Peyer's patch (tissue), 4 donors: ENCODE measurements around the gene SMYD2. TPM values are rescaled to one million over a fixed set of nuclear protein-coding genes. Genes with fewer than 3 reads are reported as not detected.
A peak's percentile ranks its signal among the peaks of the same experiment; 100 is the strongest.

Source experiments
- DNase-seq, 3 donors: peaks; one replicate each; pipeline ENCODE4 v3.0.0-alpha.2; 2017 to 2019
- H3K27ac ChIP-seq, 4 donors: fragments of 200-600 bp; sonication (generic); one replicate each; pipeline ENCODE4 v1.5.1; 2016 to 2019
- H3K27me3 ChIP-seq, 2 donors: fragments of 200-600 bp; sonication (generic); one replicate each; pipeline ENCODE4 v1.5.1; 2019
- H3K36me3 ChIP-seq, 3 donors: fragments of 200-600 bp; sonication (generic); one replicate each; pipeline ENCODE4 v1.5.1; 2016 to 2019
- H3K4me1 ChIP-seq, 4 donors: fragments of 200-600 bp; sonication (generic); one replicate each; pipeline ENCODE4 v1.5.1; 2016 to 2019
- H3K4me3 ChIP-seq, 4 donors: fragments of 200-600 bp; sonication (generic); 1 replicate in 3 of 4; 2 replicates in 1 of 4; pipeline ENCODE4 v1.5.1; 2016 to 2019; ENCODE audit warnings: mild to moderate bottlenecking in 1 of 4
- H3K9me3 ChIP-seq, 4 donors: fragments of 200-600 bp; sonication (generic); one replicate each; pipeline ENCODE4 v1.5.1; 2016 to 2019; ENCODE audit warnings: mild to moderate bottlenecking in 1 of 4
- CTCF ChIP-seq, 6 experiments: fragments of 450-650 bp in 4 of 6; fragments of 200-600 bp in 2 of 6; sonication (generic) in 1 of 6; IDR thresholded peaks; one replicate each; pipeline ENCODE4 v1.5.1; 2017 to 2019; ENCODE audit warnings: antibody characterized with exemption in 6 of 6, mild to moderate bottlenecking in 3 of 6, moderate library complexity in 1 of 6
- POLR2A ChIP-seq, 2 donors: fragments of 450-650 bp; IDR thresholded peaks; one replicate each; pipeline ENCODE4 v1.5.1; 2017; ENCODE audit warnings: antibody characterized with exemption in 2 of 2, mild to moderate bottlenecking in 2 of 2, moderate library complexity in 2 of 2
- total RNA-seq, 4 donors: library from RNA; depleted of rRNA; stranded (reverse); fragments of >200 nt; gene quantifications; one replicate each; pipeline ENCODE4 v1.1.0, GENCODE V29; 2016

The SMYD2 gene
- total RNA-seq, 4 donors from 2014 or later: 13.2 to 40.1 (median 25.1) TPM

- Histone ChIP-seq H3K36me3 (no peaks in the 10 kb centered on the region), H3K27me3 (no peaks in the 10 kb centered on the region), H3K4me3 (no peak overlapping the region), H3K27ac (no peak overlapping the region), H3K9me3 (no peaks in the 10 kb centered on the region), H3K4me1 (no peaks in the 10 kb centered on the region)
- no peak for DNase-seq
- no peak for TF ChIP-seq POLR2A (IDR thresholded peaks at IDR 0.05)
- no peak for TF ChIP-seq CTCF (IDR thresholded peaks at IDR 0.05)
Measured at GRCh38 chr1:214251354-214251753, 29.6 kb upstream of the SMYD2 start.

DNA sequence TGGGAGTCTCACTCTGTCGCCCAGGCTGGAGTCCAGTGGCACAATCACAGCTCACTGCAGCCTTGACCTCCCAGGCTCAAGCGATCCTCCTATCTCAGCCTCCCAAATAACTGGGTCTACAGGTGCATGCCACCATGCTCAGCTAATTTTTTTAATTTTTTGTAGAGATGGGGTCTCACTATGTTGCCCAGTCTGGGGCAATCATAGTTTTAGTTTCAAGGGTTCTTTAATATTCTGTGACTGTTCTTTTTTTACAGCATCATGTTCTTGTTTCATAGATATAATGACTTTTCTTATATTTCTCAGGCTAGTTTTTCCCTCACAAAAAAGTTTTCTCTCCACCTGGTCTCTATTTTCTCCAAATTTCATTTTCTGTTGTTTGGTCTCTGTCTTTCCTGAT, 25.4 kb upstream of the SMYD2 start:
- H3K27ac ChIP-seq: no peak overlapping the region
- no peaks in the 10 kb centered on the region for H3K36me3 ChIP-seq
- H3K4me1 ChIP-seq: no peaks in the 10 kb centered on the region
- no peak for DNase-seq
- H3K27me3 ChIP-seq: no peaks in the 10 kb centered on the region
- no peak overlapping the region for H3K4me3 ChIP-seq
- no peaks in the 10 kb centered on the region for H3K9me3 ChIP-seq
- TF ChIP-seq CTCF (IDR thresholded peaks at IDR 0.05) (no peak), POLR2A (IDR thresholded peaks at IDR 0.05) (no peak)

DNA sequence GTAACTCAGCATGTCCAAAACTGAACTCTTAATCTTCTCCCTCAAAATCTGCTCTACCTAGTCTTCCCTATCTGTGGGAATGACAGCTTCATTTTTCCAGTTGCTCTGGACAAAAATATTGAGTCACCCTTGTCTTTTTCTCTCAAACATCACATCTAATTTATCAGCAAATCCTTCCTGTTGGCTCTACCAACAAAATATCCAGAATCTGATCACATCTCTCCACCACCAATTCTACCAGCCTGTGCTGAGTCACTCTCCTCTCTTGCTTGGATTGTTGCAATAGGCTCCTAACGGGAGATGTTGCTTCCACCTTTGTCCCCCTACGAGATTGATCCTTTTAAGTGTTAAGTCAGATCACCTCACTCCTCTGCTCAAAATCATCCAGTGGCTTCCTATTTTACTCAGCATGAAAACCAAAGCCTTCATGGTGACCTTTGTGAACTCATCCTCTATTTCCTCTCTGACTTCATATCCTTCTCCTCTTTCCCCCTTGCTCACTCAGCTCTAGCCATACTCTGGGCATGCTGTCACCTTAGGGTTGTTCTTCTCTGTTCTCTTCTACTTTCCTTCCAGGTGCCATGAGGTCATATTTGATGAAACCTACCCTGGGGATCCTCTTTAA, 21.5 kb upstream of the SMYD2 start:
- Histone ChIP-seq H3K27ac (no peak overlapping the region), H3K27me3 (peaks cover 0 to 4% of the 10 kb centered on the region in 2 donors), H3K36me3 (no peaks in the 10 kb centered on the region), H3K9me3 (no peaks in the 10 kb centered on the region), H3K4me3 (no peak overlapping the region), H3K4me1 (no peaks in the 10 kb centered on the region)
- no peak for DNase-seq
- TF ChIP-seq POLR2A (IDR thresholded peaks at IDR 0.05): no peak
- TF ChIP-seq CTCF (IDR thresholded peaks at IDR 0.05): no peak

- Histone ChIP-seq H3K36me3 (no peaks in the 10 kb centered on the region), H3K9me3 (no peaks in the 10 kb centered on the region), H3K4me3 (no peak overlapping the region), H3K27me3 (peaks cover 0 to 4% of the 10 kb centered on the region in 2 donors), H3K27ac (no peak overlapping the region), H3K4me1 (no peaks in the 10 kb centered on the region)
- TF ChIP-seq POLR2A (IDR thresholded peaks at IDR 0.05): no peak
- TF ChIP-seq CTCF (IDR thresholded peaks at IDR 0.05): no peak
- DNase-seq: no peak
Measured at GRCh38 chr1:214260561-214261205, 20.3 kb upstream of the SMYD2 start.

DNA sequence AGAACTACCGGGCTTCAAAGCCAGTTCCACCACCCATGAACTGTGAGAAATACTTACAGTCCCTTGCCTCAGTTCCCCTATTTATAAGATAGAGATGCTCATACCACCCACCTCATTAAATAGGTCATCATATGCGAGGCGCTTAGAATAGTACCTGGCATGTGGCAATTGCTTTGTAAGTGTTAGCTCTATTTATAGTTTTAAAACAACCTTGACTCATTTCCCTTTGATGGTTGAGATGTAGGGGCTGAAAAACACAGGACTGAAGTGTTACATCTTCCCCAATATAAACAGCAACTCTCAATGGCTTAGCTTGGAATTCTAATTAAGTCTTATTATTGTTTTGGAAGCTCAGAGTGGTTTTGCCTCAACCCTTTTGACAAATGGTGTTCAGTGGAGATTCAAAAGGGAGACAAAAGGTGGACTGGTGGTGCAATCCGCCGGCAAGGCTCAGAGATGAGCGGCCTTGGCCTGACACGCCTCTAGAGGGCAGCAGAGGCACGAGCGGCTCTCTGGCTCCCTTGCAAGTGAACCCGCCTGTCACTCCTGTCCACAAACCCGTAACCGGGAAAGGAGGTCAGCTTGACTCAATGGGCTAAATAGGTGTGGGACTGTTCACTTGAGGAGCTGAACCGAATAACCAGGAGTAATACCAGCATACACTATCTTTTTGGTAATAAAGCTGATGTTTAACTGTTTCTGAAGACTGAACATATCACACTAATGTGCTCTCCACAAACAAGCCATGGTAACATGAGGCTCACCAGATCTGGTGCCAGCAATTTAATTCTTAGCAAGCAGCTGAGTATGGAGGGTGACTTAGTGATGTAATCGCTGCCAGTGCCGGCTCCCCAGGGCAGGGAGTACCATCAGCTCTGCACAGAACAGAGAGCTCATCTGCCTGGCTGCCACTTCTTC, 19.5 kb upstream of the SMYD2 start:
- no peaks in the 10 kb centered on the region for H3K36me3 ChIP-seq
- H3K9me3 ChIP-seq: no peaks in the 10 kb centered on the region
- peaks cover 0 to 4% of the 10 kb centered on the region in 2 donors for H3K27me3 ChIP-seq
- no peaks in the 10 kb centered on the region for H3K4me1 ChIP-seq
- H3K27ac ChIP-seq: no peak overlapping the region
- DNase-seq: peak; percentile 64 to 92 (median 85)
- H3K4me3 ChIP-seq: no peak overlapping the region
- no peak for TF ChIP-seq POLR2A (IDR thresholded peaks at IDR 0.05)
- peak; percentile 54 to 91 (median 86) for TF ChIP-seq CTCF (IDR thresholded peaks at IDR 0.05)
